Activated CD8-positive, alpha-beta memory T cell treated with anti-CD3 and anti-CD28 coated beads for 36 hours (primary cell): ENCODE data around the gene NAPA. TPM values are rescaled to one million over a fixed set of nuclear protein-coding genes. Genes with fewer than 3 reads are reported as not detected.

Experiments
- CTCF ChIA-PET: fragments of 350-600 bp; sonication (Branson Sonifier 250); formaldehyde crosslinking; loops from one replicate; lab custom pipeline; 2021; ENCODE audit warnings: antibody characterized with exemption; lab: Charles Lee
- POLR2A ChIA-PET: fragments of 350-600 bp; sonication (Branson Sonifier 250); formaldehyde crosslinking; loops from one replicate; lab custom pipeline; 2021; ENCODE audit warnings: antibody characterized with exemption; lab: Charles Lee
- total RNA-seq, 2 experiments: library from RNA; stranded (reverse); gene quantifications; one replicate each; pipeline ENCODE4 v1.2.3, GENCODE V29; 2021

Gene NAPA
- total RNA-seq, 2 experiments from 2014 or later = 59.0 to 68.5 TPM

GRCh38 chr19:47509170-47509847, 5.6 kb downstream of the NAPA start:
- POLR2A ChIA-PET = no interaction called here
- CTCF ChIA-PET = no interaction called here

- ChIA-PET CTCF (no interaction called here), POLR2A (no interaction called here)
These were observed 6.1 kb downstream of the NAPA start for GRCh38 chr19:47508721-47509120.

GRCh38 chr19:47507924-47508553, 6.8 kb downstream of the NAPA start:
- POLR2A ChIA-PET = no interaction called here
- CTCF ChIA-PET = no interaction called here

- CTCF ChIA-PET = no interaction called here
- POLR2A ChIA-PET = no interaction called here
These were observed 7.9 kb downstream of the NAPA start for GRCh38 chr19:47507012-47507411.

- CTCF ChIA-PET = interaction anchor here (0.7 kb wide), 2 partner anchors 9 to 93 kb away, joined by 4 to 6 read pairs; partner anchors contain the start of gene NAPA
- POLR2A ChIA-PET = no interaction called here
These were observed 8.4 kb downstream of the NAPA start for GRCh38 chr19:47506459-47506858.

- ChIA-PET POLR2A (no interaction called here), CTCF (no interaction called here)
These were observed 9.4 kb downstream of the NAPA start for GRCh38 chr19:47505506-47505905.

- CTCF ChIA-PET = interaction anchor here (1.0 kb wide), 1 partner anchor 19 kb away, joined by 4 read pairs; no protein-coding TSS in a partner anchor
- POLR2A ChIA-PET = no interaction called here
These were observed 11.1 kb downstream of the NAPA start for GRCh38 chr19:47503826-47504150.

GRCh38 chr19:47503130-47503825, 11.6 kb downstream of the NAPA start:
- ChIA-PET CTCF (no interaction called here), POLR2A (no interaction called here)

- ChIA-PET CTCF (no interaction called here), POLR2A (interaction anchor here (0.5 kb wide), 1 partner anchor 13 kb away, joined by 5 read pairs; no protein-coding TSS in a partner anchor)
These were observed 14.7 kb downstream of the NAPA start for GRCh38 chr19:47499863-47500830.

- ChIA-PET POLR2A (interaction anchor here (0.5 kb wide), 1 partner anchor 14 kb away, joined by 5 read pairs; no protein-coding TSS in a partner anchor), CTCF (no interaction called here)
These were observed 15.5 kb downstream of the NAPA start for GRCh38 chr19:47499371-47499770.

- ChIA-PET CTCF (no interaction called here), POLR2A (no interaction called here)
These were observed 16.3 kb downstream of the NAPA start for GRCh38 chr19:47498561-47498960.

GRCh38 chr19:47497821-47498520, 16.9 kb downstream of the NAPA start:
- POLR2A ChIA-PET = no interaction called here
- CTCF ChIA-PET = interaction anchor here (4.1 kb wide), 1 partner anchor 13 kb away, joined by 21 read pairs; the partner anchor contains the start of gene KPTN

GRCh38 chr19:47497050-47497766, 17.7 kb downstream of the NAPA start:
- POLR2A ChIA-PET = no interaction called here

GRCh38 chr19:47495478-47496372, 19.1 kb downstream of the NAPA start:
- CTCF ChIA-PET = interaction anchor here (0.9 to 4.1 kb wide), 4 partner anchors 9 to 59 kb away, joined by 3 to 21 read pairs (median 3); partner anchors contain the start of gene KPTN
- POLR2A ChIA-PET = no interaction called here

More at GRCh38 chr19:47497050-47497766, 17.7 kb downstream of the NAPA start:
- CTCF ChIA-PET = interaction anchor here (1.2 to 4.1 kb wide), 2 partner anchors 11 to 13 kb away, joined by 3 to 21 read pairs; partner anchors contain the start of gene KPTN

GRCh38 chr19:47494729-47495128, 20.1 kb downstream of the NAPA start:
- POLR2A ChIA-PET = no interaction called here
- CTCF ChIA-PET = interaction anchor here (0.7 to 4.1 kb wide), 3 partner anchors 10 to 208 kb away, joined by 3 to 21 read pairs (median 3); partner anchors contain the start of gene KPTN

- CTCF ChIA-PET = interaction anchor here (0.7 to 4.1 kb wide), 3 partner anchors 10 to 207 kb away, joined by 3 to 21 read pairs (median 3); partner anchors contain the start of gene KPTN
- POLR2A ChIA-PET = no interaction called here
These were observed 20.7 kb downstream of the NAPA start for GRCh38 chr19:47494211-47494547.
